GM12878 (cell line): ENCODE results near the gene NAALADL2. TPM values are rescaled to one million over a fixed set of nuclear protein-coding genes. Genes with fewer than 3 reads are reported as not detected.

Experiments
- ATAC-seq: fragments of 200-7000 bp; cut with Tn5 transposase; 3 replicates; pipeline ENCODE4 v1.9.1; 2020; ENCODE audit warnings: mild to moderate bottlenecking, moderate library complexity
- BruUV-seq: library from RNA; stranded (reverse); fragments of 400-500 nt; replicated peaks from 2 replicates; lab custom pipeline; 2021; lab: Mats Ljungman, UMichigan
- CTCF ChIA-PET: fragments of 300-600 bp; sonication (Branson Sonifier 250); formaldehyde crosslinking; extraction: SDS; loops from one replicate; lab custom pipeline; 2021; ENCODE audit warnings: inconsistent platforms; lab: Yijun Ruan, JAX
- POLR2A ChIA-PET: fragments of 350-600 bp; formaldehyde crosslinking; extraction: SDS; loops from one replicate; lab custom pipeline; 2021; ENCODE audit warnings: inconsistent platforms; lab: Charles Lee
- RAD21 ChIA-PET: fragments of 300-600 bp; sonication (Branson Sonifier 250); formaldehyde crosslinking; loops from one replicate; lab custom pipeline; 2023; ENCODE audit warnings: antibody characterized with exemption; ENCODE audit not compliant: unreplicated experiment; lab: Charles Lee
- SMC1A ChIA-PET: fragments of 300-600 bp; sonication (Branson Sonifier 250); formaldehyde crosslinking; loops from one replicate; lab custom pipeline; 2023; ENCODE audit not compliant: unreplicated experiment, uncharacterized antibody; lab: Charles Lee
- DNase-seq: peaks from one replicate; pipeline ENCODE4 v3.0.0-alpha.2; 2011; ENCODE audit warnings: low read depth, low spot score
- FAIRE-seq: peaks from 3 replicates; lab custom pipeline; 2011; peaks lifted over from hg19 to GRCh38; lab: Jason Lieb, UNC
- H2AFZ ChIP-seq: 2 replicates; pipeline ENCODE4 v1.6.0; 2011; ENCODE audit warnings: low read depth, low read length, control low read depth; ENCODE audit not compliant: control insufficient read depth
- H3K27ac ChIP-seq: 2 replicates; pipeline ENCODE4 v1.5.1; 2011; ENCODE audit warnings: control low read depth; ENCODE audit not compliant: control insufficient read depth, insufficient read depth
- H3K27me3 ChIP-seq, 2 experiments: replicated peaks in 1 of 2; 2 replicates each; pipeline versions ENCODE4 v1.6.0 to v1.6.1; 2011; ENCODE audit warnings: low read length in 1 of 2; ENCODE audit not compliant: control insufficient read depth in 2 of 2, insufficient read depth in 2 of 2
- H3K36me3 ChIP-seq, 2 experiments: 2 replicates each; pipeline ENCODE4 v1.5.1; 2011; ENCODE audit warnings: low read length in 1 of 2; ENCODE audit not compliant: control insufficient read depth in 2 of 2, insufficient read depth in 2 of 2
- H3K4me1 ChIP-seq: 2 replicates; pipeline ENCODE4 v1.6.1; 2011; ENCODE audit warnings: mild to moderate bottlenecking, low read length, moderate library complexity, mixed read lengths; ENCODE audit not compliant: control insufficient read depth, insufficient read depth
- H3K4me2 ChIP-seq: 2 replicates; pipeline ENCODE4 v1.6.0; 2011; ENCODE audit warnings: control low read depth; ENCODE audit not compliant: control insufficient read depth, insufficient read depth
- H3K4me3 ChIP-seq: fragments of 200-600 bp; sonication (generic); 2 replicates; pipeline ENCODE4 v1.5.1; 2016
- H3K79me2 ChIP-seq: 2 replicates; pipeline ENCODE4 v1.6.0; 2011; ENCODE audit warnings: low read length; ENCODE audit not compliant: control insufficient read depth, insufficient read depth
- H3K9ac ChIP-seq: 2 replicates; pipeline ENCODE4 v1.8.0; 2011; ENCODE audit warnings: low read length, control low read depth, mixed read lengths; ENCODE audit not compliant: control insufficient read depth, insufficient read depth
- H3K9me3 ChIP-seq: replicated peaks from 3 replicates; pipeline ENCODE4 v1.5.1; 2011; ENCODE audit warnings: mild to moderate bottlenecking, low read length; ENCODE audit not compliant: control insufficient read depth, insufficient read depth
- H4K20me1 ChIP-seq: 2 replicates; pipeline ENCODE4 v1.6.0; 2011; ENCODE audit not compliant: control insufficient read depth, insufficient read depth
- CREB1 ChIP-seq: IDR thresholded peaks from 2 replicates; pipeline ENCODE4 v1.6.1; 2012; ENCODE audit warnings: low read depth, mild to moderate bottlenecking, inconsistent platforms
- FOXK2 ChIP-seq: fragments of 450-650 bp; IDR thresholded peaks from 2 replicates; pipeline ENCODE4 v1.6.1; 2017; ENCODE audit warnings: mild to moderate bottlenecking, moderate library complexity
- HDAC6 ChIP-seq: fragments of 200-600 bp; sonication (generic); IDR thresholded peaks from one replicate; pipeline ENCODE4 v1.8.0; 2017; ENCODE audit warnings: antibody characterized with exemption; ENCODE audit not compliant: unreplicated experiment
- JUNB ChIP-seq: IDR thresholded peaks from 2 replicates; pipeline ENCODE4 v1.6.1; 2016; ENCODE audit warnings: antibody characterized with exemption, mild to moderate bottlenecking
- KDM1A ChIP-seq: fragments of 200-600 bp; sonication (generic); IDR thresholded peaks from 2 replicates; pipeline ENCODE4 v1.6.1; 2016; ENCODE audit warnings: borderline replicate concordance
- LARP7 ChIP-seq: fragments of 450-650 bp; IDR thresholded peaks from 2 replicates; pipeline ENCODE4 v1.6.1; 2017; ENCODE audit warnings: mild to moderate bottlenecking
- RAD21 ChIP-seq: IDR thresholded peaks from 2 replicates; pipeline ENCODE4 v1.6.1; 2011; ENCODE audit warnings: mild to moderate bottlenecking, low read depth, low read length, moderate library complexity; ENCODE audit not compliant: insufficient read depth
- RELA ChIP-seq: fragments of 450-650 bp; IDR thresholded peaks from 2 replicates; pipeline ENCODE4 v1.8.0; 2014; ENCODE audit warnings: borderline replicate concordance; ENCODE audit not compliant: partially characterized antibody
- SRF ChIP-seq, 2 experiments: IDR thresholded peaks; 2 replicates each; pipeline ENCODE4 v1.6.1; 2011; ENCODE audit warnings: low read depth in 2 of 2, low read length in 2 of 2, mild to moderate bottlenecking in 1 of 2, moderate library complexity in 1 of 2
- TCF3 ChIP-seq: IDR thresholded peaks from 2 replicates; pipeline ENCODE4 v1.6.1; 2012; ENCODE audit warnings: low read depth, mild to moderate bottlenecking, low read length, borderline replicate concordance; ENCODE audit not compliant: insufficient read depth
- TCF7 ChIP-seq: IDR thresholded peaks from 2 replicates; pipeline ENCODE4 v1.6.1; 2014; ENCODE audit warnings: antibody characterized with exemption, borderline replicate concordance
- USF2 ChIP-seq: IDR thresholded peaks from 2 replicates; pipeline ENCODE4 v1.6.1; 2011; ENCODE audit warnings: low read depth, low read length, improper control_type of control experiment, borderline replicate concordance
- YY1 ChIP-seq: IDR thresholded peaks from 2 replicates; pipeline ENCODE4 v1.6.1; 2011; ENCODE audit warnings: low read depth, mild to moderate bottlenecking, low read length
- ZNF217 ChIP-seq: fragments of 450-650 bp; IDR thresholded peaks from 2 replicates; pipeline ENCODE4 v1.6.1; 2017; ENCODE audit warnings: antibody characterized with exemption, mild to moderate bottlenecking
- ZNF384 ChIP-seq: IDR thresholded peaks from 2 replicates; pipeline ENCODE4 v1.6.1; 2012; ENCODE audit warnings: low read depth, mild to moderate bottlenecking, low read length, improper control_type of control experiment, borderline replicate concordance
- WGBS: methylation state at CpG from one replicate; pipeline ENCODE4 v1.1.6; 2016; ENCODE audit warnings: low lambda C conversion rate; ENCODE audit not compliant: insufficient replicate concordance, insufficient coverage; ENCODE audit errors: missing lambda C conversion rate; 5-methylcytosine and 5-hydroxymethylcytosine counted together
- in situ Hi-C: fragments of 300-500 bp; cut with MboI; formaldehyde crosslinking; loops from 9 replicates; pipeline ENCODE4 v1.14.3; 2018; ENCODE audit warnings: mixed read lengths
- intact Hi-C: fragments of 100-400 bp; cut with micrococcal nuclease; formaldehyde crosslinking; loops from one replicate; pipeline ENCODE4 v1.14.2; 2022; ENCODE audit not compliant: unreplicated experiment
- polyA plus RNA-seq, 11 experiments: library from polyadenylated mRNA; depleted of rRNA in 4 of 11; unstranded in 6 of 11; stranded (reverse) in 5 of 11; fragments of >200 nt; fragmentation: Nextera tagmentation in 4 of 11; fragmentation: Illumina TruSeq in 1 of 11; extraction: Ambion mirVana in 4 of 11; extraction: Trizol in 1 of 11; gene quantifications; 1 replicate in 1 of 11; 2 replicates in 10 of 11; pipeline versions ENCODE4 v1.2.1 to v1.2.3, GENCODE V29; 2011 to 2016; ENCODE audit warnings: inconsistent platforms in 2 of 11, missing spikeins in 2 of 11, low read depth in 1 of 11
- total RNA-seq, 4 experiments: library from RNA; depleted of rRNA in 3 of 4; stranded (reverse); fragments of >200 nt in 3 of 4; fragmentation: Illumina TruSeq in 1 of 4; extraction: Trizol in 1 of 4; gene quantifications; 2 replicates each; pipeline versions ENCODE4 v1.2.1 to v1.2.3, GENCODE V29; 2013 to 2021
- TF ChIP-seq, protein P1 (sequence below): IDR thresholded peaks from 2 replicates; pipeline ENCODE4 v1.6.1; 2012; ENCODE audit warnings: improper control_type of control experiment, low read depth, low read length; ENCODE audit not compliant: insufficient replicate concordance

NAALADL2 gene
- total and polyA plus RNA-seq, 10 of the 15 experiments (the other 5 are each of a cell fraction or from before 2014, with no cell fraction given) = 0.06 to 10.8 (median 0.46) TPM

DNA sequence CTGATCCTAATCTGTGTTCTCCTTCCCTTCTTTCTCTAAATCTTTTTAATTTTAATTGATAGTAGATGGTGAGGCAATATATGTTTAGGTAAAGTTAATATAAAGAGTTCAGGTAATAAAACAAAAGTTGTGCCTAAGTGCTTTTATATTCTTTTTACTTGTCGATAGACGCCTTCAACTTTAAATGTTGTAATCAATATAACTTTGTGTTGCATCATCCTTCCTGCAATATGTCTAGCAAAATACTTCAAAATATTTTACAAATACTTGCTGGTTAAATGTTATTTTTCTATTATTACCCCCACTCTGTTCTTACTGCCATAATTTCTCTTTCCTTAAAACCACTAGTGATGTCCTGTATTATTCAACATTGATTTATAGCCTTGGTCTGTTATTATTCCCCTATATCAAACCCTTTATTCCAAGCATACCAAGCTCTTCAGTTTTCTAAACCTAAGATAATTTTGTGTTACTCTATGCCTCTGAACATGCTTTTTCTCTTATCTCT, 92.4 kb downstream of the NAALADL2 start:
- H3K27me3 ChIP-seq = no peaks in the 10 kb centered on the region
- ChIA-PET CTCF (no interaction called here), RAD21 (no interaction called here), SMC1A (no interaction called here), POLR2A (no interaction called here)
- no TSS peak for BruUV-seq
- H3K4me2 ChIP-seq = no peak overlapping the region
- no peaks in the 10 kb centered on the region for H3K9me3 ChIP-seq
- TF ChIP-seq JUNB = no peak
- no peak for TF ChIP-seq CREB1
- no peak for TF ChIP-seq RAD21
- no peak for TF ChIP-seq HDAC6
- TF ChIP-seq USF2 = no peak
- no peak for TF ChIP-seq LARP7
- TF ChIP-seq, protein P1, sequence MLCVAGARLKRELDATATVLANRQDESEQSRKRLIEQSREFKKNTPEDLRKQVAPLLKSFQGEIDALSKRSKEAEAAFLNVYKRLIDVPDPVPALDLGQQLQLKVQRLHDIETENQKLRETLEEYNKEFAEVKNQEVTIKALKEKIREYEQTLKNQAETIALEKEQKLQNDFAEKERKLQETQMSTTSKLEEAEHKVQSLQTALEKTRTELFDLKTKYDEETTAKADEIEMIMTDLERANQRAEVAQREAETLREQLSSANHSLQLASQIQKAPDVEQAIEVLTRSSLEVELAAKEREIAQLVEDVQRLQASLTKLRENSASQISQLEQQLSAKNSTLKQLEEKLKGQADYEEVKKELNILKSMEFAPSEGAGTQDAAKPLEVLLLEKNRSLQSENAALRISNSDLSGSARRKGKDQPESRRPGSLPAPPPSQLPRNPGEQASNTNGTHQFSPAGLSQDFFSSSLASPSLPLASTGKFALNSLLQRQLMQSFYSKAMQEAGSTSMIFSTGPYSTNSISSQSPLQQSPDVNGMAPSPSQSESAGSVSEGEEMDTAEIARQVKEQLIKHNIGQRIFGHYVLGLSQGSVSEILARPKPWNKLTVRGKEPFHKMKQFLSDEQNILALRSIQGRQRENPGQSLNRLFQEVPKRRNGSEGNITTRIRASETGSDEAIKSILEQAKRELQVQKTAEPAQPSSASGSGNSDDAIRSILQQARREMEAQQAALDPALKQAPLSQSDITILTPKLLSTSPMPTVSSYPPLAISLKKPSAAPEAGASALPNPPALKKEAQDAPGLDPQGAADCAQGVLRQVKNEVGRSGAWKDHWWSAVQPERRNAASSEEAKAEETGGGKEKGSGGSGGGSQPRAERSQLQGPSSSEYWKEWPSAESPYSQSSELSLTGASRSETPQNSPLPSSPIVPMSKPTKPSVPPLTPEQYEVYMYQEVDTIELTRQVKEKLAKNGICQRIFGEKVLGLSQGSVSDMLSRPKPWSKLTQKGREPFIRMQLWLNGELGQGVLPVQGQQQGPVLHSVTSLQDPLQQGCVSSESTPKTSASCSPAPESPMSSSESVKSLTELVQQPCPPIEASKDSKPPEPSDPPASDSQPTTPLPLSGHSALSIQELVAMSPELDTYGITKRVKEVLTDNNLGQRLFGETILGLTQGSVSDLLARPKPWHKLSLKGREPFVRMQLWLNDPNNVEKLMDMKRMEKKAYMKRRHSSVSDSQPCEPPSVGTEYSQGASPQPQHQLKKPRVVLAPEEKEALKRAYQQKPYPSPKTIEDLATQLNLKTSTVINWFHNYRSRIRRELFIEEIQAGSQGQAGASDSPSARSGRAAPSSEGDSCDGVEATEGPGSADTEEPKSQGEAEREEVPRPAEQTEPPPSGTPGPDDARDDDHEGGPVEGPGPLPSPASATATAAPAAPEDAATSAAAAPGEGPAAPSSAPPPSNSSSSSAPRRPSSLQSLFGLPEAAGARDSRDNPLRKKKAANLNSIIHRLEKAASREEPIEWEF = no peak
- TF ChIP-seq TCF3 = no peak
- no peak for TF ChIP-seq YY1
- TF ChIP-seq RELA = no peak
- no peak for TF ChIP-seq FOXK2
- TF ChIP-seq ZNF217 = no peak
- no peak for TF ChIP-seq KDM1A
- TF ChIP-seq ZNF384 = no peak
- no peak for TF ChIP-seq SRF (IDR thresholded peaks at IDR 0.05; ENCODE audit: low read depth in 2 of 2, low read length in 2 of 2)
- no peak for TF ChIP-seq TCF7
- no peak overlapping the region for H2AFZ ChIP-seq
- H3K9ac ChIP-seq = no peak overlapping the region
- no peaks in the 10 kb centered on the region for H3K36me3 ChIP-seq
- no peak overlapping the region for H3K27ac ChIP-seq
- no peaks in the 10 kb centered on the region for H4K20me1 ChIP-seq
- no peak overlapping the region for H3K4me3 ChIP-seq
- in situ Hi-C loops (no loop called here), intact Hi-C loops (no loop called here)
- 72% methylated on average over 2 of the region's 2 CpGs for WGBS
- no peak for FAIRE-seq
- no peaks in the 10 kb centered on the region for H3K79me2 ChIP-seq
- H3K4me1 ChIP-seq = no peaks in the 10 kb centered on the region
- DNase-seq = no peak
- ATAC-seq = no peak
